HFF-Myc (cell line): ENCODE results near the gene RYR1.
A peak's percentile ranks its signal among the peaks of the same experiment; 100 is the strongest.

Experiments used
- DNase-seq: peaks from one replicate; pipeline ENCODE4 v3.0.0-alpha.2; 2011; ENCODE audit warnings: low read depth; ENCODE audit errors: extremely low read depth
- H3K4me3 ChIP-seq: replicated peaks from 2 replicates; pipeline ENCODE4 v1.5.1; 2011; ENCODE audit warnings: low read depth, mild to moderate bottlenecking, control low read depth, low read length
- TF ChIP-seq, protein P1 (sequence below): IDR thresholded peaks from 2 replicates; pipeline ENCODE4 v1.5.1; 2012; ENCODE audit warnings: mild to moderate bottlenecking, low read depth, low read length, control low read depth; ENCODE audit errors: missing control alignments

RYR1 gene

DNA sequence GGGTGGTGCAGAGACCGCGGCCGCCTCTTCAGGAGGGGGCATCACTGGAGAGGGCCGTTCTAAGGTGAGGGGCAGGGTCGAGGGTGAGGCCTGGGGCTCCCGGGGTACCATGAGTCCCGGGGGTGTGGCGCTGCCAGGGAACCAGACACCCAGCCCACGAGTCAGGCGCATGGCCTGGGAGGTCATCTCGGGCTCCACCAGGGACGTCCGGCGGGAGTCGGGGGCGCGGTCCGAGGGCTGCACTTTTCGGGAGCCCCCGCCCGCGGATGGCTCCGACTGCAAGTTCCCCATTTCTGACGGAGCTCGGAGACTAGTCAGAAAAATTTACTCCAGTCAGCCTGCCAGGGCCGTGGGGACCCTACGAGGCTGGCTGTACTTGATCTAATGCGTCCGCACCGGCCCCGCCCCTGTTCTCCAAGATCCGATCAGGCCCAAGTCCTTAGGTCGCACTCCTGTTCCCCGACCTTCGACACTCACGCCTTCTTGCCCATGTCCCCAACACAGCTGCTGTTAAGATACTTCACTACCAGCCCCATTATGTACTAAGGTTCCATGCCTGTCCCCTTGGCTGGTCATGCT is 46.4 kb upstream of the RYR1 start:
- TF ChIP-seq, protein P1, sequence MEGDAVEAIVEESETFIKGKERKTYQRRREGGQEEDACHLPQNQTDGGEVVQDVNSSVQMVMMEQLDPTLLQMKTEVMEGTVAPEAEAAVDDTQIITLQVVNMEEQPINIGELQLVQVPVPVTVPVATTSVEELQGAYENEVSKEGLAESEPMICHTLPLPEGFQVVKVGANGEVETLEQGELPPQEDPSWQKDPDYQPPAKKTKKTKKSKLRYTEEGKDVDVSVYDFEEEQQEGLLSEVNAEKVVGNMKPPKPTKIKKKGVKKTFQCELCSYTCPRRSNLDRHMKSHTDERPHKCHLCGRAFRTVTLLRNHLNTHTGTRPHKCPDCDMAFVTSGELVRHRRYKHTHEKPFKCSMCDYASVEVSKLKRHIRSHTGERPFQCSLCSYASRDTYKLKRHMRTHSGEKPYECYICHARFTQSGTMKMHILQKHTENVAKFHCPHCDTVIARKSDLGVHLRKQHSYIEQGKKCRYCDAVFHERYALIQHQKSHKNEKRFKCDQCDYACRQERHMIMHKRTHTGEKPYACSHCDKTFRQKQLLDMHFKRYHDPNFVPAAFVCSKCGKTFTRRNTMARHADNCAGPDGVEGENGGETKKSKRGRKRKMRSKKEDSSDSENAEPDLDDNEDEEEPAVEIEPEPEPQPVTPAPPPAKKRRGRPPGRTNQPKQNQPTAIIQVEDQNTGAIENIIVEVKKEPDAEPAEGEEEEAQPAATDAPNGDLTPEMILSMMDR, result no peak
- DNase-seq, result no peak
- peak overlapping the region; percentile 79 for H3K4me3 ChIP-seq

DNA sequence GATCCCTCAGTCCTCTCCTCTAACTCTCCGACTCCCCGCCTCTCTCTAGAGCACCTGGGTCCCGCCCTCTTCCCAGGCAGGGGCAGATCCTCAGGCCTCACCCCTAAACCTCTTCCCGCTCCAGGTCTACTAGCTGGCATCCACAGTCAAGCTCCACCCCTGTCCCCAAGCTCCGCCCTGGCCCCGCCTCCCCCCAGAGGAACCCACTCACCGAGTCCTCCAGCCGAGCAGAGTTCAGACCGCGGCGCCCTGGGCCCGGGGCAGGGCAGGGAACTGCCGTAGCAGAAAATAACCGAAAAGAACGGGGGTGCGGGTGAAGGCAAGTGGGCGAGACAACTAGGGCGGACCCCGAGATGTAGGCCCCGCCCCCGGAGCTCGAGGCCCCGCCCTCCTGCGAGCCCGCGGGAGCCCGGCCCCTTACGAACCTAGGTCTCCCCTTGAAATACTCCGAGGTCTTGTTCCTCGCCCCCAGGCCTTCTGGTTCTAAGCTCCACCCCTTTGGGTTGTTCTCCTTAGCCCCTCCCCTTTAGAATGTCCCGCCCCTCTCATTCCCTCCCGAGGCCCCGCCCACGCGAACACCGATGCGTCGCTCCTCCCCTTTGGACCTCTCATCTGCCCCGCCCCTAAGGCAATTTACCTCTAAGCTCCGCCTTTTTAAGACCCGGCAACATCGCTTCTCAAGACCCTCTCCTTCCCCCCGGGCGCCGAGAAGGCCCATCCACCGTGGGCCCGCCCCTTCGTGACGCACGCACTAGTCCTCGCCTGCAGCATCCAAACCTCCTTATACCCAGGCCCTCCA is 45.7 kb upstream of the RYR1 start, which contains the start of gene GGN:
GGN (minus strand) TSS at position 485 of the 799 bp plus-strand sequence. CDS start 773 bp downstream, outside the sequence.
- peak within 1 kb of the TSS; percentile 79 for H3K4me3 ChIP-seq
- TF ChIP-seq, protein P1, result no peak
- DNase-seq, result peak; percentile 75

DNA sequence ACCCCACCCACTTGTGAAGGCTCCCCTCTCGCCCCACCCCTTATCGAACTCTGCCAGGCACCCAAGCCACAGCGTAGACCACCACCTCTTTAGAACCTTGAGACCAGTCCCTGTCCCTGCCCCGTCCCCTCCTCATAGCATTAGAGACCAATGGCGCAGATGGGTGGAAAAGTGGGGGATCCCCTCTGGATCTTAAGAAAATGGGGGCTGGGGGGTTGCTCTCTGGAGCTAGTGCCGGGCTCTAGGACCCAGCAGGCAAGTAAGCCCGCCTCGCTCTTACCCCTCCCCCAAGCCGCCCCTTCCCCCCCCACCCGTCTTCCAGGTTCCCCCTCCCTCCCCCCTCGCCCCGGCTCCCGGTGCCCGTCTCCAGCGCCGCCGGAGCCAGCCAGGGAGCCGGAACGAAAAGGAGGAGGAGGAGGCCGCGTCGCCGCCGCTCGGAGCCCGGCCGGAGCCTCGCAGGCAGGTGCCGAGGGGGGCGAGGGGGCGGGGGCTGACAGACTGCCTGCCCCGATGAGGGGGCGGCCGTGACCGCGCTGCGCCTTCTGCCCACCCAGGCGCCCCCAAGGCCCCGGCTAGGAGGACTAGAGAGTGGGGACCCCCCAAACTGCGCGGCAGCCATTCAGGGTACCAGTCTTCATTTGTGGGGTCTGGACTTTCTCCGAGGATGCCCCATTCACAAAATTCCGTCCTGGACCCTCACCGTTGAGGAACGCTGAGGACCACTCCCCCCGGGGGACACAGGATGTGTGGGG is 45.0 kb upstream of the RYR1 start, which contains the start of gene SPRED3:
SPRED3 (plus strand) TSS at position 349 of the 752 bp plus-strand sequence. CDS start 1,606 bp downstream, outside the sequence.
- DNase-seq, result no peak
- H3K4me3 ChIP-seq, result peak within 1 kb of the TSS; percentile 79
- TF ChIP-seq, protein P1, result no peak

DNA sequence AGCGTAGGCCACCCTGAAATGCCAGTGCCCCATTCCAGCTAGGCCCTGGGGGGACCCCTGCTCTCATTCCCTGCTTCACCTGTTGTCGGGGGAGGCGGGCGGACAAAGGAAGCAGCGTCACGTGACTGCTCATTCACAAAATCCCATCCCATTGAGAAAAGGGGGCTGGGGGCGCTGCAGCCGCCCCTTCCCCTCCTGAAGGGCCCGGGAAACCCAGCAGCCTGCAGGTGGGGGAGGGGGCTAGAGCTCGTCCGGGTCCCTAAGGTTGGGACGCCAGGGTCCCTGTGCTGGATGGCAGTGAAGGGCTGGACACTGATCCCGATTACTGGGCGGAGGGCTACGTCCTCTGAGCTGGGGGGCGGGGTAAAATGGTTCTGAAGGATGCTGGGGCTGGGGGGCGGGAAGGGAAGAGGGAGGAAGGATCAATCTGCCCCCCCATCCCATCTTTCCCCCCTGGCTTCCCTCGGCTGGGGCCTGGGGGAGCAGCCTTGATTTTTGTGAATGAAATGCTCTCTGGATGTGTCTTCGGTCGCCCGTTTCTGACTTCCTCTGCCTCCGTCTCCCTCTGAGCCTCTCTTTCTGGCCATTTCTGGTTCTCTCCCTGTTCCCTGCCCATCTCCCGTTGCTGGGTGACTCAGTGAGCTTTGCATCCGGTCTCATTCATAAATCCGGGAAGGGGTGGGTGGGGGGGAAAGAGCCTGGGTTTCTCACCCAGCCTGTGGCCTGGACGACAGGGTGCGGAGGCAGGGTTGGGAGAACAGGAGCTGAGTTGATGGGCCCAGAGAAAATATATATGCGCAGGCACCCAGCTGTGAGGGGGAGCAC is 44.2 kb upstream of the RYR1 start:
- peak; percentile 59 for DNase-seq
- H3K4me3 ChIP-seq, result peak overlapping the region; percentile 79
- TF ChIP-seq, protein P1, result no peak

DNA sequence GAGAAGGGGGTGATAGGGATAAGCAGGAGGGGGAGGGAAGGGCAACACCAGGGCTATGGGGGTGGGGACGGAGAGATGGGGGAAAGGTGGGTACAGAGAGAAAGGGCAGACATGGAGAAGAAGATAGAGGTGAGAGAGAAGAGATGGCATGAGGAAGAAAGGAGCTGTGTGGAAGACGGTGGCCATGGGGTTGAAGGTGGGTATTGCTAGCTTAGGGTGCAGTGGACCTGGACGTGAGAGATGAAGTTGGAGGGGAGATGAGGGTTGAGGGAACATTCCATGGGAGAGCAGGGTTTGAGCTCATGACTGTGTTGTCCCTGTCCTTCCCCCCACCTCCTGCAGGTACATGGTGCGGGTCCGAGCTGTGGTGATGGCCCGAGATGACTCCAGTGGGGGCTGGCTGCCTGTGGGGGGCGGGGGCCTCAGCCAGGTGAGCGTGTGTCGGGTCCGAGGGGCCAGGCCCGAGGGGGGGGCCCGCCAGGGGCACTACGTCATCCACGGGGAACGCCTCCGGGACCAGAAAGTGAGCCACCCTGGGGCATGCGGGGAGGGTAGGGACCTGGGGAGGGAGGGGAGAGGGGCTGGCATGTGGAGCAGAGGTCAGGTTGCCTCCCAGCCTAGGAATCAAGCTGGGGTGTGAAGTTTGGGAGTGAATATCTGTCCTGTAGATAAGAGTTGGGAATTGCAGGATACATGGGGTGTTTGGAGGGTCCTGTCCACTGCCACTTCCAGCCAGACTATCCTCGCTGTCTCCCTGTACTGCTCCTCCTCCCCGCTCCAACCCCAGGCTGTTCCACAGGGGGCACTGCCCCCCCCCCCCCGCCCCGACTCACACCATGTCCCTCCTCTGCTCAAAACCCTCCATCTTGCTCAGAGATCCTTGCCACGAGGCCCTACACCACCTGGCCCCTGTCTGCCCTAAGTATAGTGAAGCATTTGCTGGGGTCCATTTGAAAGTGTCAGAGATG is 43.2 kb upstream of the RYR1 start:
- TF ChIP-seq, protein P1, result no peak
- no peak for DNase-seq
- H3K4me3 ChIP-seq, result peak overlapping the region; percentile 79
